Measurements from ENCODE around the gene ZHX3. TPM values are rescaled to one million over a fixed set of nuclear protein-coding genes. Genes with fewer than 3 reads are reported as not detected.
A peak's percentile ranks its signal among the peaks of the same experiment; 100 is the strongest.

ZHX3 gene
- total and polyA plus RNA-seq, 11 donors, result 10.9 to 43.9 (median 32.3) TPM

- TF ChIP-seq POLR2A (IDR thresholded peaks at IDR 0.05), result no peak
- TF ChIP-seq CTCF (IDR thresholded peaks at IDR 0.05), result no peak
- peaks cover 0 to 24% (median 10%) of the 10 kb centered on the region in 12 donors for H3K4me1 ChIP-seq
- peaks cover 0 to 4% (median 0%) of the 10 kb centered on the region in 9 donors for H3K27me3 ChIP-seq
- no peaks in the 10 kb centered on the region for H3K36me3 ChIP-seq
- H3K27ac ChIP-seq, result peak overlapping the region in 7 of 12 donors; percentile 68 to 86 (median 77)
- H3K9me3 ChIP-seq, result no peaks in the 10 kb centered on the region
- H3K4me3 ChIP-seq, result no peak overlapping the region
- no peak for ATAC-seq
- intact Hi-C loops (cut with DNase I), result loop anchor here in 8 of 10 donors (1.0 to 10.0 kb wide), 10 partner anchors 83 to 371 kb away; partner anchors contain the start of gene PLCG1 (in 2 of the 8)
- 67 to 75% (median 69%) methylated on average over 1 of the region's 1 CpG for WGBS, 4 donors
- DNase-seq, result no peak
These were observed 18.1 kb upstream of the ZHX3 start for GRCh38 chr20:41335591-41335990.

GRCh38 chr20:41334443-41335421 lies 17.2 kb upstream of the ZHX3 start:
- TF ChIP-seq POLR2A (IDR thresholded peaks at IDR 0.05) (no peak), CTCF (IDR thresholded peaks at IDR 0.05) (peak in 1 of 12 donors; percentile 10)
- intact Hi-C loops (cut with DNase I), result loop anchor here in 8 of 10 donors (1.0 to 10.0 kb wide), 10 partner anchors 82 to 370 kb away; partner anchors contain the start of gene PLCG1 (in 2 of the 8)
- WGBS, 4 donors, result 55 to 79% (median 65%) methylated on average over 13 to 15 of the region's 15 CpGs
- H3K27me3 ChIP-seq, result peaks cover 0 to 2% (median 0%) of the 10 kb centered on the region in 9 donors
- ATAC-seq (peak in 3 of 4 donors; percentile 11 to 88 (median 32)), DNase-seq (peak in 2 of 5 donors; percentile 24 to 54)
- H3K9me3 ChIP-seq, result no peaks in the 10 kb centered on the region
- H3K36me3 ChIP-seq, result no peaks in the 10 kb centered on the region
- peaks cover 0 to 23% (median 8%) of the 10 kb centered on the region in 12 donors for H3K4me1 ChIP-seq
- H3K27ac ChIP-seq, result peak overlapping the region; percentile 26 to 86 (median 68)
- H3K4me3 ChIP-seq, result no peak overlapping the region

- 87 to 99% (median 93%) methylated on average over 2 of the region's 2 CpGs for WGBS, 4 donors
- Histone ChIP-seq H3K27me3 (no peaks in the 10 kb centered on the region), H3K9me3 (no peaks in the 10 kb centered on the region), H3K4me3 (no peak overlapping the region), H3K27ac (peak overlapping the region in 10 of 12 donors; percentile 26 to 82 (median 67)), H3K4me1 (peaks cover 0 to 28% (median 12%) of the 10 kb centered on the region in 12 donors), H3K36me3 (no peaks in the 10 kb centered on the region)
- TF ChIP-seq CTCF (IDR thresholded peaks at IDR 0.05) (no peak), POLR2A (IDR thresholded peaks at IDR 0.05) (no peak)
- intact Hi-C loops (cut with DNase I), result loop anchor here in 5 of 10 donors (2.0 to 10.0 kb wide), 6 partner anchors 87 to 369 kb away; partner anchors contain the start of gene PLCG1 (in 1 of the 5)
- no peak for ATAC-seq
- DNase-seq, result no peak
These were observed 16.5 kb upstream of the ZHX3 start for GRCh38 chr20:41334036-41334435.

GRCh38 chr20:41331731-41332130 lies 14.2 kb upstream of the ZHX3 start:
- 92 to 98% (median 96%) methylated on average over 4 of the region's 4 CpGs for WGBS, 4 donors
- ATAC-seq (no peak), DNase-seq (no peak)
- Histone ChIP-seq H3K9me3 (no peaks in the 10 kb centered on the region), H3K4me1 (peaks cover 0 to 33% (median 15%) of the 10 kb centered on the region in 12 donors), H3K27ac (no peak overlapping the region), H3K27me3 (no peaks in the 10 kb centered on the region), H3K36me3 (no peaks in the 10 kb centered on the region), H3K4me3 (no peak overlapping the region)
- intact Hi-C loops (cut with DNase I), result loop anchor here in 4 of 10 donors (5.0 to 10.0 kb wide), 5 partner anchors 84 to 367 kb away; partner anchors contain the start of gene PLCG1 (in 1 of the 4)
- TF ChIP-seq POLR2A (IDR thresholded peaks at IDR 0.05) (no peak), CTCF (IDR thresholded peaks at IDR 0.05) (no peak)

All from heart left ventricle (tissue), 16 donors.